HFFc6 (cell line): Measurements from ENCODE around the gene PPAN. TPM values are rescaled to one million over a fixed set of nuclear protein-coding genes. Genes with fewer than 3 reads are reported as not detected.

Experiments
- DNase-seq: peaks from one replicate; pipeline ENCODE4 v3.0.0-alpha.2; 2018
- H3K27ac Mint-ChIP-seq: 2 replicates; pipeline ENCODE4 v1.8.0; 2020; ENCODE audit warnings: mild to moderate bottlenecking, mixed read lengths
- H3K27me3 Mint-ChIP-seq: 2 replicates; pipeline ENCODE4 v1.8.0; 2021; ENCODE audit warnings: mild to moderate bottlenecking, moderate library complexity, mixed read lengths; ENCODE audit not compliant: insufficient read depth
- H3K36me3 Mint-ChIP-seq: 2 replicates; pipeline ENCODE4 v1.8.0; 2021; ENCODE audit warnings: low read depth, mixed read lengths
- H3K4me1 Mint-ChIP-seq: 2 replicates; pipeline ENCODE4 v1.8.0; 2020; ENCODE audit warnings: low read depth, mixed read lengths
- H3K4me3 Mint-ChIP-seq: 2 replicates; pipeline ENCODE4 v1.8.0; 2020; ENCODE audit warnings: mild to moderate bottlenecking, moderate library complexity, mixed read lengths
- H3K9me3 Mint-ChIP-seq: 2 replicates; pipeline ENCODE4 v1.8.0; 2020; ENCODE audit warnings: mild to moderate bottlenecking, mixed read lengths
- total RNA-seq, 6 experiments: library from RNA; stranded (reverse); fragmentation: NEBNext Ultra II Directional; extraction: Animal tissue kit (Norgen Biotek cat#: 25700); gene quantifications; 2 replicates in 1 of 6; 3 replicates in 5 of 6; pipeline ENCODE4 v1.2.3, GENCODE V29; 2021
- TF ChIP-seq, protein P1 (sequence below): fragments of 200-600 bp; sonication (generic); IDR thresholded peaks from 2 replicates; pipeline ENCODE4 v1.5.0; 2021; ENCODE audit warnings: antibody characterized with exemption, mild to moderate bottlenecking

Gene PPAN
- total RNA-seq, 6 experiments from 2014 or later, result 36.4 to 42.2 (median 41.0) TPM

- Mint-ChIP-seq H3K36me3 (peaks cover 51% of the 10 kb centered on the region), H3K4me1 (no peaks in the 10 kb centered on the region), H3K27ac (no peak overlapping the region), H3K27me3 (no peaks in the 10 kb centered on the region; the same call in 1 of the 2 replicates), H3K9me3 (no peaks in the 10 kb centered on the region), H3K4me3 (no peak overlapping the region)
- TF ChIP-seq, protein P1, sequence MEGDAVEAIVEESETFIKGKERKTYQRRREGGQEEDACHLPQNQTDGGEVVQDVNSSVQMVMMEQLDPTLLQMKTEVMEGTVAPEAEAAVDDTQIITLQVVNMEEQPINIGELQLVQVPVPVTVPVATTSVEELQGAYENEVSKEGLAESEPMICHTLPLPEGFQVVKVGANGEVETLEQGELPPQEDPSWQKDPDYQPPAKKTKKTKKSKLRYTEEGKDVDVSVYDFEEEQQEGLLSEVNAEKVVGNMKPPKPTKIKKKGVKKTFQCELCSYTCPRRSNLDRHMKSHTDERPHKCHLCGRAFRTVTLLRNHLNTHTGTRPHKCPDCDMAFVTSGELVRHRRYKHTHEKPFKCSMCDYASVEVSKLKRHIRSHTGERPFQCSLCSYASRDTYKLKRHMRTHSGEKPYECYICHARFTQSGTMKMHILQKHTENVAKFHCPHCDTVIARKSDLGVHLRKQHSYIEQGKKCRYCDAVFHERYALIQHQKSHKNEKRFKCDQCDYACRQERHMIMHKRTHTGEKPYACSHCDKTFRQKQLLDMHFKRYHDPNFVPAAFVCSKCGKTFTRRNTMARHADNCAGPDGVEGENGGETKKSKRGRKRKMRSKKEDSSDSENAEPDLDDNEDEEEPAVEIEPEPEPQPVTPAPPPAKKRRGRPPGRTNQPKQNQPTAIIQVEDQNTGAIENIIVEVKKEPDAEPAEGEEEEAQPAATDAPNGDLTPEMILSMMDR, result no peak
- no peak for DNase-seq
These were observed 52.3 kb downstream of the PPAN start for GRCh38 chr19:10158485-10158884.

- Mint-ChIP-seq H3K36me3 (peaks cover 49% of the 10 kb centered on the region), H3K4me3 (no peak overlapping the region), H3K4me1 (no peaks in the 10 kb centered on the region), H3K27me3 (no peaks in the 10 kb centered on the region; the same call in 1 of the 2 replicates), H3K27ac (no peak overlapping the region), H3K9me3 (no peaks in the 10 kb centered on the region)
- TF ChIP-seq, protein P1, result no peak
- no peak for DNase-seq
These were observed 53.4 kb downstream of the PPAN start for GRCh38 chr19:10159610-10160009.

Other genes with a start within 250 kb of the PPAN start
- gene OLFM2, start 169.8 kb upstream of the PPAN start, total RNA-seq, result 1 to 10 TPM; 1.9 to 7.0 (median 6.3) TPM
- 1 to 10 TPM; 1.3 to 3.7 (median 1.4) TPM for gene COL5A3, start 95.9 kb upstream of the PPAN start, total RNA-seq
- not detected for gene RDH8, start 92.9 kb upstream of the PPAN start, total RNA-seq
- 10 to 100 TPM; 16.9 to 26.2 (median 21.1) TPM for gene SHFL, start 20.0 kb upstream of the PPAN start, total RNA-seq
- under 1 TPM in 2 of 6 experiments, not detected in 4; 0.09 to 0.15 TPM for gene ANGPTL6, start 3.7 kb upstream of the PPAN start, total RNA-seq
- gene P2RY11, start 5.3 kb downstream of the PPAN start, total RNA-seq, result 1 to 10 TPM; 4.5 to 9.9 (median 5.4) TPM
- 100 to 1,000 TPM; 261 to 303 (median 279) TPM for gene EIF3G, start 13.5 kb downstream of the PPAN start, total RNA-seq
- gene DNMT1, start 88.6 kb downstream of the PPAN start, total RNA-seq, result 100 to 1,000 TPM in 5 of 6 experiments, 10 to 100 TPM in 1; 74.5 to 135 (median 125) TPM
- 10 to 100 TPM; 16.8 to 22.0 (median 20.5) TPM for gene S1PR2, start 125.0 kb downstream of the PPAN start, total RNA-seq
- gene MRPL4, start 145.9 kb downstream of the PPAN start, total RNA-seq, result 10 to 100 TPM; 69.5 to 83.0 (median 72.0) TPM
- gene ICAM1, start 164.8 kb downstream of the PPAN start, total RNA-seq, result 10 to 100 TPM in 1 of 6 experiments, 1 to 10 TPM in 5; 5.0 to 10.1 (median 8.5) TPM
- 1 to 10 TPM in 1 of 6 experiments, under 1 TPM in 5; 0.19 to 1.0 (median 0.74) TPM for gene ICAM4, start 180.6 kb downstream of the PPAN start, total RNA-seq
- gene ICAM5, start 183.6 kb downstream of the PPAN start, total RNA-seq, result 10 to 100 TPM; 14.0 to 38.4 (median 14.4) TPM
- 1 to 10 TPM in 5 of 6 experiments, under 1 TPM in 1; 1.00 to 2.7 (median 2.1) TPM for gene ZGLP1, start 203.5 kb downstream of the PPAN start, total RNA-seq
- gene FDX2, start 209.7 kb downstream of the PPAN start, total RNA-seq, result 10 to 100 TPM; 33.9 to 47.3 (median 38.5) TPM
- gene RAVER1, start 227.2 kb downstream of the PPAN start, total RNA-seq, result 10 to 100 TPM; 52.1 to 58.3 (median 55.6) TPM
- 10 to 100 TPM; 14.7 to 17.7 (median 16.8) TPM for gene ICAM3, start 233.3 kb downstream of the PPAN start, total RNA-seq